ENCODE measurements around the gene PLA2G4A.

DNA sequence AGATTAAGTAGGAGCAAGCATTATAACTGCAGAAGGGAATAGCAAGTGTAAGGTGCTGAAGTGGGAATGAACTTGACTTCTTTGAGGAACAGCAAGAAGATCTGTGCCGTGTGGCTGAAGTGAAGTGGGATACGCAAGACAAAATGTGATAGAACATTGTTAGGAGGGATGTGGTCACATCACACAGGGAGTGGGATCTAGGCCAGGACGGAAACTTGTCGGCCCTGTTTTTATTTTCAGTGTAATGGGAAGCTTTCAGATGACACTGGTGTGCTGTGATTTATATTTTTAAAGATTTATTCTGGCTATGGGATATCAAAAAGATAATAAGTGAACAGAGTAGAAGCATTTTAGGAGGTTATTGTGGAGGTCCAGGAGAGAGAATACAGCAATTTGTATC is 116.4 kb downstream of the PLA2G4A start:
- TF ChIP-seq, protein P1, sequence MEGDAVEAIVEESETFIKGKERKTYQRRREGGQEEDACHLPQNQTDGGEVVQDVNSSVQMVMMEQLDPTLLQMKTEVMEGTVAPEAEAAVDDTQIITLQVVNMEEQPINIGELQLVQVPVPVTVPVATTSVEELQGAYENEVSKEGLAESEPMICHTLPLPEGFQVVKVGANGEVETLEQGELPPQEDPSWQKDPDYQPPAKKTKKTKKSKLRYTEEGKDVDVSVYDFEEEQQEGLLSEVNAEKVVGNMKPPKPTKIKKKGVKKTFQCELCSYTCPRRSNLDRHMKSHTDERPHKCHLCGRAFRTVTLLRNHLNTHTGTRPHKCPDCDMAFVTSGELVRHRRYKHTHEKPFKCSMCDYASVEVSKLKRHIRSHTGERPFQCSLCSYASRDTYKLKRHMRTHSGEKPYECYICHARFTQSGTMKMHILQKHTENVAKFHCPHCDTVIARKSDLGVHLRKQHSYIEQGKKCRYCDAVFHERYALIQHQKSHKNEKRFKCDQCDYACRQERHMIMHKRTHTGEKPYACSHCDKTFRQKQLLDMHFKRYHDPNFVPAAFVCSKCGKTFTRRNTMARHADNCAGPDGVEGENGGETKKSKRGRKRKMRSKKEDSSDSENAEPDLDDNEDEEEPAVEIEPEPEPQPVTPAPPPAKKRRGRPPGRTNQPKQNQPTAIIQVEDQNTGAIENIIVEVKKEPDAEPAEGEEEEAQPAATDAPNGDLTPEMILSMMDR (IDR thresholded peaks at IDR 0.05): no peak
- TF ChIP-seq POLR2A (IDR thresholded peaks at IDR 0.05): no peak

Measured in transverse colon (tissue), 3 donors.